NCI-H128 (cell line): ENCODE data around the gene CARMIL1.
A peak's percentile ranks its signal among the peaks of the same experiment; 100 is the strongest.

ENCODE experiments used
- DNase-seq: peaks from one replicate; lab custom pipeline; 2025; ENCODE audit not compliant: unreplicated experiment; lab: John Stamatoyannopoulos, UW

The CARMIL1 gene

DNA sequence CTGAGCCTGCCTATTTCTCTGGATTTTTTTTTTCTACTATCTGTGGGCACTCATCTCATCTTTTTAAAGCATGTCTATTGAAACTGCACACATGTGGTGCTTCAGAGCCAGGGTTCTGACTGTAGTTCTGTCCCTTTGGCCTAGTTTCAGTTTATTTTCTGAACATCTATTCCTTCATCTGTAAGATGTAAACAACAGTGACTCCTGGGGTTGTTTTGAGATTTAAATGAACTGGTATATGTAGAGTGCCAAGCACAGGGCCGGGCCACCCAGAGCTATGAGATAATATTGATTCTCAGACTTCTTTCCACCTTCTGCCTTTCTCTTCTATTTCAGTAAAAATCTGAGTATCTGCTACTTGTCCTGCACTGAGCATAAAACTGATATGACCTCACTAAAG, 185.1 kb downstream of the CARMIL1 start:
- DNase-seq: no peak

DNA sequence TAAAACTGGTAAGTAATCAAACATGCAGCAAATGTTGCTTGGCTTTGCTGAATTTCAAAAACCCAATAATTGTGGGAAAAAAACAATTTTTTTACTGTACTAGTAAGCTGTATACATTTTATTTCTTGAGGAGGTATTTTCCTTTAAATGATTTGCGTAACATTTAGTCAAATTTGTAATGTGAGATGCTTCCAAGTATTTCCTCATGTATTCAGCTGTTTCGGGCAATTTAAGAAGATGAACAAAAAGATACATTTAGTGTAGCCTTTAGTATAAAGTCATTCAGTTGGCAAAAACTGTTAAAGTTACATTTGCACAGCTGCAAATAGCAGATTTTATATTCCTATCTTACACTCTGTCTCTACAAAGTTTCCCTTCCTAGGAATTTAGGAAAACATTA, 186.8 kb downstream of the CARMIL1 start:
- DNase-seq: no peak

DNA sequence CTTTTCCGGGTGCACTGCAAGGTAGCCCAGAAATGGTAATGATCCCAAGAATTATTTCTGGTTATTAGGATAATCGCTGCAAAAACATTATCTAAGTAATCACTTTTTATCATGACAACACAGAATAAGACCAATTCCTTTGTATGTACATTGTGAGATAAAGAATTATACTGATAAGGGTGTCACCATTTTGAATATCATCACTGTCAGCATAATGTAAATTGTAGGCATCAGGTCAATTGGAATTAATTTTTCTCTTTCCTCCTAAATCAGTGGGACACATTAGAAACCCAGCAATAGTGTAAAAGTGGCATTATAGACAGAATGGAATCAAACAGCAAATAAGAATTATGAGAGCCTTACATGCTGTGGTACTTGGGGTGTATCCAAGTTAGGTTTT, 189.7 kb downstream of the CARMIL1 start:
- DNase-seq: no peak

DNA sequence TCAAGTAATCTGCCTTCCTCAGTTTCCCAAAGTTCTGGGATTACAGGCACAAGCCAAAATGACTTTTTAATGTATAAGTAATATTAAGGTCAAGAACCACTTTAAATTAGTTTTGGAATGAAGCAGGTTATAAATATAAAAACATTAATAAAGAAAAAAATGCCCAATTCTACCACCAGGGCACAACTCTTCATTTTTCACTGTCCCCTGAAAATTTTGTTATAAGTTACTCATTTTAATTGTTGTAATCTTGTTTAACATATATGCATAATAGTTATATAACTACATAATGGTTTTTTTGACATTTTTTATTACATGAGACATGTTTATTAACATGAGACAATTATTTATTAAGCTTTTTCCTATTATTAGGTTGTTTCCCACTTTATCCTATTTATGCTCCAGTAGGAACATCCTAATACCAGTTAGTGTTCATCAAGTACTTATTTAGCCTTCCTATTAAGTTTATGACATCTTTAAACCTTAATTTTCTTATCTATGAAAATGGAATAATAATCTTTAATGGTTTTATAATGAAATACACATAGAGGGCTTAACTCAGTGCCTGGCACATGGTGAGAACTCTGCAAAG, 190.7 kb downstream of the CARMIL1 start:
- DNase-seq: no peak

DNA sequence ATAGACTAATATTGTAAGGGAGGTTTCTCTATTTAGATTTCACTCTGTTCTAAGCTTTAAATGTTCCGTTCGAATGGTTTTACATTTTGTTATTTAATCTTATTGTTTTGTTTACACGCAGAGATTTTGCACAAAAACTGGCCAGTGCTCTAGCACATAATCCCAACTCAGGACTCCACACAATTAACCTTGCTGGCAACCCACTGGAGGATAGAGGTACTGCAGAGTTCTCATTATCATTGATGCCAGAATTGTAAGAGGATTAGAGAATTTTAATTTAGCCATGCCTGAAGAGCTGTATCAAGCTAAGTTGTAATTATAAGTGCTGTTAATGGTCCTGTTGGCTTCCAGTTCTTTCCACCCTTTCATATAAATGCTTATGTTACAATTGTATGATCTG, 193.1 kb downstream of the CARMIL1 start:
- DNase-seq: no peak

DNA sequence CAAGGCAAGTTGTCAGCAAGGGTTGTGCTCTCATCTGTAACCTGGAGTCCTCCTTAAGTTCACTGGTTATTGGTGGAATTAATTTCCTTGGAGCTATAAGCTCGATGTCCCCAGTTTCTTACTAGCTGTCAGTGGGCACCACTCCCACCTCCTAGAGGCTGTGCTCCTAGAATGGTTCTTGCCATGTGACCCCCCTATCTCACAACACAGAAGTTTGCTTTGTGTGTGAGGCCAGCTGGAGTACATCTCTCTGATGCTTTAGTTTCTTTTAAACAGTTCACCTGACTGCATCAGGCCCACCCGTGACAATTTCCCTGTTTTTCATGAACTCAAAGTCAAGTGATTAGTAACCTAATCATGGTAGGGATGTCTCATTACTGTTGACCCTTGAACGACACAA, 193.7 kb downstream of the CARMIL1 start:
- DNase-seq: no peak

DNA sequence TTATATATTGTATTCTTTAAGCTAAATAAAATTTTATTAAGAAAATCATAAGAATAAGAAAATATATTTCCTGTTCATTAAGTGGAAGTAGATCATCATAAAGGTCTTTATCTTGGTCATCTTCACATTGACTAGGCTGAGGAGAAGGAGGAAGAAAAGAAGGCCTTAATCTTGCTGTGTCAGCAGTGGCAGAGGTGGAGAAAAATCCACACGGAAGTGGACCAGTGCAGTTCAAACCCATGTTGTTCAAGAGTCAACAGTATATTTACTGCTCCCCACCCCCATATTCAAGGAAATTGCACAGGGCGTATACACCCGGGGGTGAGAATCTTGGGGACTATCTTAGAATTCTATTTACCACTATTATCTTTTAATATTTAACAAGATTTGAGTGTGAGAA, 194.3 kb downstream of the CARMIL1 start:
- DNase-seq: no peak

DNA sequence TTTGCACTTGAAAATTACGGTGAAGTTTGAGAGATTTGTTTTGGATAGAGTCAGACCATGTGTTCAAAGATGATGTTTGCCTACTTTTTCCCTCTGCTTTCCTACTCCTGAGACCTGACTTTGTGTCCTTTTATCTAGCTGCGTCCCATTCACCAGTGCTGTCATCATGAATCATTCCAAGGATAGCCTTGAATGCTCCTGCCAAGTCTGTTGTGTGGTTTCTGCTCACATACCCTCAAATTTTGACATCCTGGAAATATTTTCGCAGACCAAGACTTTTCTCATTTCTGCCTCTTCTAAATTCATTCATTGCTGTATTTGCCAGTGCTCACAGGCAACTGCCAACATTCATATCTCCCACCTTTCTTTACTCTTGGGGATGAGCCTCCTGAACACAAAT, 197.0 kb downstream of the CARMIL1 start:
- no peak for DNase-seq

DNA sequence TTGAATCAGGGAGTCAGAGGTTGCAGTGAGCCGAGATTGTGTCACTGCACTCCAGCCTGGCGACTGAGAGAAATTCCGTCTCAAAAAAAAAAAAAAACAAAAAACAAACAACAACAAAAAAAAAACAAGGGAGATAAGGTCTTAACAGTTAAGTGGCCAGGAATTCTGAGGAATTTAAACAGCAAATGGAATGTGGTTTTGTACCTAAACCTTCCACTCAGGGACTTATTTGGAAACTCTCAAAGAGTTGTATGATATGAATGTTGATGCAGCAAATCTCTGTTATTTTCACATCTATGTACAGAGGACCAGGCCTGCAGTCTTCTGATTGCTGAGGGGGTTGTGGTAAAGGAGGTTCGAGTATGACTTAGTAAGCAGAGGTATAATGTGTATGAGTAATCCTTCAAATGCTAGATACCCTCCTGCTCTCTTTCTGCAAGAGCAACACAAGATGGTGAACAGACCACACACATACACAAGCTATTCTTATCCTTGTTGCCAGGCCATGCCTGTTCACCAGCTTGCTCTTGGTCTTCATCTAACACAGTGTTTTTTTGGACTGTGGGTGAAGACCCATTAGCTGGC, 197.9 kb downstream of the CARMIL1 start:
- no peak for DNase-seq

DNA sequence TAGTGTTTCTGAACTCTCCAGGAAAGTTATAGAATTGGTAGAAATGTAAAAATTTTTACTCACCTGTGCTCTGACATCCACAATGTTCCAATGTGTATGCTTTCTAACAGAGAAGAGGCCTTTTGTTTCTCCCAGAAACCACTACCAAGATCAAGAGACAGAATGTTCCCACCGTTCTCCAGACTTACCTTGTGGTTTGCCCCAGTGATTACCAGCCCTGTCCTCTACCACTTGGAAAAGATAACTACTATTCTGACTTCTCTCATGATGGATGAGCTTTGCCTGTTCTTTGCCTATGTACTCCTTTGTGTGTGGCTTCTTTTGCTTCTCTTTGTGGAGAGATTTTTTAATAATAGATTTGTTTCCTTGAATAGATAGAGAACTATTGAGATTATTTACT, 199.8 kb downstream of the CARMIL1 start:
- DNase-seq: no peak

DNA sequence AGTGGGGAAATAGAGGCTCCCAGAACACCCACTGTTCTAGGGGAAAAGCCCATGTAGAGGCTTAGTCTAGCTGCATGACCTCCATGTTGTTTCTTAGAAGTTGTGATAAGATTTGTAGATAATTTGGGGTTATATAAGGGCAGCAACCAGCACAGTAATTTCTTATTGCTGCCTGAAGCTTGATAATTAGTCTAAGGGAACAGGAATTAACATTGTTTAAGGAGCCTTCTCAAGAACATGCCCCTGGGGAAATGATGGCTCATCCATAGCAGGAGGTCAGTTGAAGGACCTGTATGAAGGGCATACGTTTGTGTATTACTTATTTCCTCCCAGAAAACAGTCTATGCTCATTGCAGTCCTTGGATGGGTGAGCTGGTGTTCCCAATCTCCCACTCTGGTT, 202.1 kb downstream of the CARMIL1 start:
- DNase-seq: no peak

DNA sequence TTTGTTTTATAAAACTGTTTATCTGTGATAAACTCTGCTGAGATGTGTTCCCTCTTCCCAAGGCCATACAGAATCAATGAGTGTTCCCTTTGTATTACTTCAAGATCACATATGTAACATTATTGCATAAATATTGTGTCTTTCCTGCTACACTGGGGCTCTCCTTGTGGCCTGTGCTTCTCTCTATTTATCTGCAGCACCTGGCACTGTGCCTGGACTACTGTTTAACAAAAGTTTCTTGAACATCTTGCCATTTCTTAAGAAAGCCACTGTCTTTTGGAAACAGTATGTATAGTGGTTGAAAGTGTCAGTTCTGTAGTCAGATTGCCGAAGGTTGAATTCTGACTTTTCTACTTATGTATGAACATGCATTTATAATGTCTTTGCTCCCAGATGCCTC, 203.8 kb downstream of the CARMIL1 start:
- no peak for DNase-seq

DNA sequence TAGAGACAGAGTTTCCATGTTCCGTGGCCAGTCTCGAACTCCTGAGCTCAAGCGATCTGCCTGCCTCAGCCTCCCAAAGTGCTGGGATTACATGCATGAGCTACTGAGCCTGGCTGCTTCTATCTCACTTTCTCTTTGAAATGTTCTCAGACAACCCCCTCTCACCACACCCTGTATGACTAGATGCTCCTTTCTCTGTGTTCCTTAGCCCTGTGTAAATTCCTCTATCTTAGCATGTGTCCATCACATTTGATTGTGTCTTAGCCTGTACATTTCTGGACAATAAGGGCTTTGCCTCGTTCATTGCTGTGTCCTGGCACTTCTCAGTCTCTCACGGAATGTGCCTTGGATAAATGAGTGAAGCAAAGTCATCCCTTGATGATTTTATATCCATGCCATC, 204.8 kb downstream of the CARMIL1 start:
- DNase-seq: no peak

DNA sequence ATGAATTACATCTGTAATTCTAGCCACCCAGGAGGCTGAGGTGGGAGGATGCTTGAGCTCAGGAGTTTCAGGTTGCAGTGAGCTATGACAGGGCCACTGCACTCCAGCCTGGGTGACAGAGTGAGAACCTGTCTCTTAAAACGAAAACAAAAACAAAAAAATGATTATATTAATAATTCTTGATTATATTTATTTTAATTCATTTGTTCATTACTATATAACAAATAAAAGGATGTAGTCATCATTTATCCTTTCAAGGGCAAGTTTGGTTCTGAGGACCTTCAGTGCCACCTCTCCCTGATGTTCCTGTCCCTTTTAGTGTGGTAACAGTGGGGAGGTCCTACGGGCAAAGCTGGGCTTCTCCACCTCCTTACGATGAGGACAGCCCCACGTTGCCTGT, 205.7 kb downstream of the CARMIL1 start:
- no peak for DNase-seq

DNA sequence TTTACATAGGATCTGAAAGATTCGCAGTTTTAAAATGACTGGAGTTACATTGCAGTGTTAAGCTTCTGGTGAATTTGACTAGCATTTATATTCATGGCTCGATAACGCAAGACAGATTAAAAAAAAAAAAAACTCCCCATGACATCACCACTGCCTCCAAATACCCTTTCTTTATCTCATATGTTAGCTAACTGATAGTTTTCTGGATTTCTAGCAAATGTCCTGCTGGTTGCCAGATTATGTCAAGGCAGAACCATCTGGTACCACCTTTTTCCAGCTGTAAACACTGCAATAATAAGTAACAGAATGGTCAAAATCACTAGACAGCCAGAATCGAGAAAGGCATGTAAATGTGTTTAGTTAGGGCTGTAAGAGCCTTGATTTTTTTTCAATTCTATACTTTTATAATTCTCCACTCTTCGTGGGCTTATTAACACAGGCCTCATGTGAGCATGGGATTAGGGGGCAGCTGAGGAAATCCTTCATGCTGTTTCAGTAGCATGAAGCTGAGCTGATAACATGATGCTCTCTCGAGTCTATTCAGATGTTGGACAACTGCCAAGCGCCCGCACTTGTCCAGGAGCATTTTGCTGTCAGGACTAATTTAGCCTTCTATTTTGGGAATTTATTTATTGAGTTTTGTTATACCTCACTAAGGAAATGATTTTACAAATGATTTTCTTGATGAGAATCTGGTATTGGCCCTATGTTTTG, 206.8 kb downstream of the CARMIL1 start:
- DNase-seq: peak; percentile 69

DNA sequence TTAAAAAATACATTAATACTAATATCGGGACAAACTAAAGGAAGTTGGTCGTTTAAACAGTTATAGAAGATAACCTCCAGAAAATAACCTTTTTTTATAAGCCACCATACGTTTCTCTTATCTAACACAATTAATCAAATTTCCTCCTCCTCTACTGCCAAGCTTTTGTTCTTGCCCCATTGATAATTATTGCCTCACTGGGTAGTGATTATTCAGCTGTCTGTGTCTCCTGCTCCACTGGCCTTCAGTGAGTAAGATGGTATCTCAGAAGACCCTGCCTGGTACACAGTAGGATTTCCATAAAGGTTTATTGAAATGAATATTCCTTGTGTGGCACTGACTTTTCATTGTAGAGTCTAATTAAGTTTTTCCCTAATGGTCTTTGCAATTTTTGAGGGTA, 207.4 kb downstream of the CARMIL1 start:
- no peak for DNase-seq

DNA sequence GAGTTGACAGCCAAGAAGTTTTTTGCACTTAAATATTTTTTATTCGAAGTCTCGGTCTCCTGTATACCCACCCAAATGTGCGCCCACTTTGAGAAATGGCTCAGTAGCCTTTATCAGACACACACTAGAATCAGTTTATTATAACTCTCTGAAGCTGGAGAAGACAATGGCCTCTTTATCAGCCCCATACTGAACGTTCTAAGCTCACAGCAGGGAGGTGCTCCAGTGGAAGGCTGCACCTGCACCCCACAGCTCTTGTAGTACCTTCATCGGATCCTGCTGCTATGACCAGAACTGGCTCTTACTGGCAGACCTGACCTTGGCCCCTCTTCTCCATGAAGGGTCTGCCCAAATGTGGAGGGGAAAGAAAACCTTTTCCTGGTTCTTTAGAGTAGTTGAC, 207.8 kb downstream of the CARMIL1 start:
- DNase-seq: no peak

DNA sequence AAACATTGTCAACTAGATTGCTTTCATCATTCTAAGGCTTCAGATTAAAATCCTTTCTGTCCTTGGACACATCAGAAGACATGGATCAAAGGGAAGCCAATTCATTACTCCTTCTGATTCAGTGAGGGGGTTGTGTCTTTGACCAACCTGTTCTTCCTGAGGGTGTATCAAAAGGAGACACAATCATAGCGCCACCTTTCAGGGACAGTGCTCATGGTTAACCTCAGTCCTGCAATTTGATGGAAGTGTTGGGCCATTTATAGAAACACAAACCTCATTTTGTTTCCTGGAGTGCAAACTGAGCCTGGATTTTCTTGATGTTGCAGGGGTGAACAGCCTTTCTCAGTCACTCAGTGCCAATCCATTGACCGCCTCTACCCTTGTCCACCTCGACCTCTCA, 209.0 kb downstream of the CARMIL1 start:
- DNase-seq: no peak

DNA sequence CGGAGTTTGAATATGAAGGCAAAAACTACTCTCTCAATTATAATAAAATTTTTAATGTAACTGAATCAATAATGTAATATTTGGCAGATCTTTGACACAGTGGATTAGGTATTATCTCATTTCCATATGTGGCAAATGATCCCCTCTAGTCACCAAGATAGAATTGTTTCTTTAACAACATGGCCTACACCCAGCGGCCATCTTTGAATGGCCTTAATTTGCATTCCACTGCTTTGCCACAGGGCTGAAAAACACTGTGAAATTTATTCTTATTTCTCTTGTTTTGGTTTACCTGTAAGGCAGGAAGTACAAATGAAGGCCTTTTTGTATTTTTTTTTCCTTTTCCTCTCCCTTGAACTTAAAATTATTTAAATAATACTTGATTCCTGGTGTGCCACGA, 210.2 kb downstream of the CARMIL1 start:
- no peak for DNase-seq

DNA sequence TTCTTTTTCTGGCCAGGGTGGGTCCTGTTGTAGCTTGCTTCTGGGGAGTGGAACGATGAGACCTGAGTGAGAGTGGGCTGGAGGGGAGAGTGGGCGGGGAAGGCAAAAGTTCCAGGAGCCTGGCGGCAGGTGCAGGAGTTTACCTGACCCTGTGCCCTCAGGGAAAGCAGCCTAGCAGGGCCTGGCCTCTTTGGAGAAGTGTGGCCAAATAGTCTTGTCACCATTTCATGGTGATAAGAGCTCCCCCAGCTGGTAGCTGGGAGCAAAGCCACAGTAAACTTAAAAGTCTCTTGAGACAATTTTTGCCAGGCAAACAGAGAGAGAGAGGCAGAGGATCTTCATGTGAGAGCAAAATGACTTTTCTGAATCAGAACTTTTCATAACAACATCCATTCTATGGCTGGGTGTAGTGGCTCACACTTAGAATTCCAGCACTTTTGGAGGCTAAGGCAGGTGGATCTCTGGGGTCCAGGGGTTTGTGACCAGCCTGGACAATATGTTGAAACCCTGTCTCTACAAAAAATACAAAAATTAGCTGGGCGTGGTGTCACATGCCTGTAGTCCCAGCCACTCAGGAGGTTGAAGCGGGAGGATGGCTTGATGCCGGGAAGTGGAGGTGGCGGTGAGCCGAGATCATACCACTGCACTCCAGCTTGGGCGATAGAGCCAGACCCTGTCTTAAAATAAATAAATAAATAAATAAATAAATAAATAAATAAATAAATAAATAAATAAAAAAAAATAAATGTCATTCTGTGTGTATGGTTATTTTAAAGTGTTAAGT, 211.0 kb downstream of the CARMIL1 start:
- DNase-seq: peak; percentile 69

DNA sequence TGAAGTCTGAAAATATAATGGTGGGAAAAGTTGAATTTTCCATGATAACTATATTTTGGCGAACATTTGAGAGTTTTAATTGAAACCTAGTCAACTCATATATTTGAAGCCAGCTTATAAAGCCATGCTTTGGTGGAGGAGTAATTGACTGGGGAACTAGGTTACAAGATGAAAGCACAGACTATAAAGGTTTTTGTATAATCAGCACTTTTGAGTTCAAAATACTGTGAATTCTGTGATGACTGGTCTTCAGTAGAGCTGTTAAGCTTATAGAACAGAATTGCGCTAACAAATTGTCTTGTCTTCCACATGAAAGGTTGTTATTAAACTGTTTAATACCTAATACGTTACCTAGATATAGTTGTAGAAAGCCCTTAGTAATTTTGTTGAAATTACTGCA, 213.8 kb downstream of the CARMIL1 start:
- no peak for DNase-seq

DNA sequence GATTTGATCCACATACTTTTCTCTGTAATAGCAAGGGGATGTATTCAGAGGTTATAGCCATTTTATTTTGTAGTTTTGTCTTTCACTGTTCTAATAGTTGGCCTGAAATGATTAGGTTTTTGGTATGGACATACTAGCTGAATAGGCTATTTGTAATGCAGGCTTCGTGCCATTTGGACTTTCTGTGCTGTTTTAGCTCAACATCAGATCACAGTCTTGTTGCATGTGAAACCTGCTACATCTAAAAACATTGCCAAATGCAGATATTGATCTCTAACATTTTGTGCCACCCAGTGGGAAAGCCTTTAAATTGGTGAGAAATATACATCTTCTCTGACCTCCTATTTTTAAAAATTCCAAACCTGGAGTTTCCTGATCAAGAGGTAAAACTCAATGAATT, 215.3 kb downstream of the CARMIL1 start:
- no peak for DNase-seq
